Heart right ventricle (tissue), 16 donors: ENCODE results near the gene MATCAP1. TPM values are rescaled to one million over a fixed set of nuclear protein-coding genes. Genes with fewer than 3 reads are reported as not detected.

ENCODE experiments used
- ATAC-seq, 8 donors: fragments of 200-7000 bp; cut with Tn5 transposase; one replicate each; pipeline ENCODE4 v1.9.1; 2020; ENCODE audit warnings: mild to moderate bottlenecking in 8 of 8, moderate library complexity in 8 of 8, moderate number of reproducible peaks in 1 of 8
- DNase-seq, 2 donors: peaks; one replicate each; pipeline ENCODE4 v3.0.0-alpha.2; 2020
- H3K27ac ChIP-seq, 10 donors: fragments of 200-600 bp; sonication (generic) in 2 of 10; one replicate each; pipeline versions ENCODE4 v1.5.0 to v1.8.0; 2020 to 2022; ENCODE audit warnings: mild to moderate bottlenecking in 3 of 10
- H3K27me3 ChIP-seq, 7 donors: fragments of 200-600 bp; one replicate each; pipeline ENCODE4 v1.8.0; 2021 to 2022; ENCODE audit warnings: mild to moderate bottlenecking in 2 of 7
- H3K36me3 ChIP-seq, 9 donors: fragments of 200-600 bp; sonication (generic) in 1 of 9; one replicate each; pipeline versions ENCODE4 v1.5.0 to v1.8.0; 2020 to 2022; ENCODE audit warnings: mild to moderate bottlenecking in 2 of 9
- H3K4me1 ChIP-seq, 9 donors: fragments of 200-600 bp; sonication (generic) in 1 of 9; one replicate each; pipeline versions ENCODE4 v1.5.0 to v1.8.0; 2020 to 2022; ENCODE audit warnings: mild to moderate bottlenecking in 4 of 9
- H3K4me3 ChIP-seq, 10 donors: fragments of 200-600 bp; sonication (generic) in 2 of 10; one replicate each; pipeline versions ENCODE4 v1.5.0 to v1.8.0; 2020 to 2022; ENCODE audit warnings: mild to moderate bottlenecking in 7 of 10, moderate library complexity in 2 of 10
- H3K9me3 ChIP-seq, 11 donors: fragments of 200-600 bp in 10 of 11; sonication (generic) in 2 of 11; one replicate each; pipeline versions ENCODE4 v1.5.0 to v1.8.0; 2013 to 2022; ENCODE audit warnings: mild to moderate bottlenecking in 2 of 11, control low read depth in 1 of 11, moderate library complexity in 1 of 11
- WGBS, 2 donors: extraction: QIAGEN DNeasy Blood & Tissue Kit; methylation state at CpG; one replicate each; pipeline ENCODE4 v1.1.7; 2013; ENCODE audit warnings: inconsistent platforms in 1 of 2; 5-methylcytosine and 5-hydroxymethylcytosine counted together
- intact Hi-C, 10 donors: fragments of 100-400 bp; cut with DNase I; formaldehyde crosslinking; loops; one replicate each; pipeline versions ENCODE4 v1.11.1 to v1.14.2; 2022
- polyA plus RNA-seq, 2 donors: library from polyadenylated mRNA; stranded (reverse); fragments of 200-250 nt; gene quantifications; one replicate each; pipeline ENCODE4 v1.2.3, GENCODE V29; 2013
- total RNA-seq, 10 donors: library from RNA; stranded (reverse); fragmentation: NEBNext Ultra II Directional in 3 of 10; extraction: Animal tissue kit (Norgen Biotek cat#: 25700) in 3 of 10; gene quantifications; one replicate each; pipeline versions ENCODE4 v1.2.1 to v1.2.4, GENCODE V29; 2021 to 2023
- TF ChIP-seq, protein P1 (sequence below), 9 donors: fragments of 200-600 bp; sonication (generic) in 2 of 9; IDR thresholded peaks; one replicate each; pipeline versions ENCODE4 v1.5.0 to v1.8.0; 2021 to 2022; ENCODE audit warnings: antibody characterized with exemption in 9 of 9, mild to moderate bottlenecking in 5 of 9, moderate library complexity in 1 of 9
- donor health status: Arrhythmogenic right ventricular cardiomyopathy.
- donor health status: ischemic (EF 13 %, LVEDD 7.1; RV severe dilation, severe dysfunction).
- donor health status: healthy with polysubstance abuse.
- donor health status: DM: no; HTN: yes; CAD: no.
- donor health status: DM: no; HTN: no; CAD: no.
- donor health status: ischemic (EF 25% LVEDD 6.9; RV normal size, moderate dysfunction).
- donor health status: ischemic (EF 25% LVEDD 5.7; RV mildly dilated, moderate dysfunction).
- donor health status: healthy.
- donor health status: DM: yes; HTN: yes; CAD: no.
- donor health status: Ischemic cardiomyopathy.
- donor health status: ischemic (EF 35%, LVEDD 5.7; RV mildly dilated, moderate dysfunction).
- donor health status: nonischemic (EF 11% LVEDD 7.7; RV severe dilation, severe dysfunction).
- donor health status: DM: yes; HTN: yes; CAD: no.
- donor health status: PGD.
- donor health status: ischemic (EF 29% LVEDD 5.4; RV normal size, mild dysfunction).
- donor health status: nonischemic (EF 23%, LVEDD 6.1; RV moderate dilation, normal function).

The MATCAP1 gene
- total and polyA plus RNA-seq, 12 donors: 8.0 to 30.9 (median 13.1) TPM

DNA sequence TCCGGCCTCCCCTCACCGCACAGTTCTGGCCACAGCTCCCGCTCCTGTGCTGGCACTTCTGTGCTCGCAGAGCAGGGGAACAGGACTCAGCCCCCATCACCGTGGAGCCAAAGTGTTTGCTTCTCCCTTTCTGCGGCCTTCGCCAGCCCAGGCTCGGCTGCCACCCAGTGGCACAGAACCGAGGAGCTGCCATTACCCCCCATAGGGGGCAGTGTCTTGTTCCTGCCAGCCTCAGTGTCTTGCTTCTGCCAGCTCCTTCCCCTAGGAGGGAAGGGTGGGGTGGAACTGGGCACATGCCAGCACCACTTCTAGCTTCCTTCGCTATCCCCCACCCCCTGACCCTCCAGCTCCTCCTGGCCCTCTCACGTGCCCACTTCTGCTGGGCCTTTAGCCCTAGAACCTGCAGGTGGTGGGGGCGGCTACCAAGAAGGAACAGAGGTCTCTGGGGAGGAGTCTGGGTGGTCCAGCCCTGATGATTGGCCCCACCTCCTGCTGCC, 14.5 kb upstream of the MATCAP1 start:
- ATAC-seq (peak; percentile 24 to 60 (median 44)), DNase-seq (no peak)
- no peak overlapping the region for H3K4me3 ChIP-seq
- TF ChIP-seq, protein P1, sequence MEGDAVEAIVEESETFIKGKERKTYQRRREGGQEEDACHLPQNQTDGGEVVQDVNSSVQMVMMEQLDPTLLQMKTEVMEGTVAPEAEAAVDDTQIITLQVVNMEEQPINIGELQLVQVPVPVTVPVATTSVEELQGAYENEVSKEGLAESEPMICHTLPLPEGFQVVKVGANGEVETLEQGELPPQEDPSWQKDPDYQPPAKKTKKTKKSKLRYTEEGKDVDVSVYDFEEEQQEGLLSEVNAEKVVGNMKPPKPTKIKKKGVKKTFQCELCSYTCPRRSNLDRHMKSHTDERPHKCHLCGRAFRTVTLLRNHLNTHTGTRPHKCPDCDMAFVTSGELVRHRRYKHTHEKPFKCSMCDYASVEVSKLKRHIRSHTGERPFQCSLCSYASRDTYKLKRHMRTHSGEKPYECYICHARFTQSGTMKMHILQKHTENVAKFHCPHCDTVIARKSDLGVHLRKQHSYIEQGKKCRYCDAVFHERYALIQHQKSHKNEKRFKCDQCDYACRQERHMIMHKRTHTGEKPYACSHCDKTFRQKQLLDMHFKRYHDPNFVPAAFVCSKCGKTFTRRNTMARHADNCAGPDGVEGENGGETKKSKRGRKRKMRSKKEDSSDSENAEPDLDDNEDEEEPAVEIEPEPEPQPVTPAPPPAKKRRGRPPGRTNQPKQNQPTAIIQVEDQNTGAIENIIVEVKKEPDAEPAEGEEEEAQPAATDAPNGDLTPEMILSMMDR (IDR thresholded peaks at IDR 0.05): peak; percentile 17 to 75 (median 61)
- H3K4me1 ChIP-seq: peaks cover 4 to 45% (median 19%) of the 10 kb centered on the region in 9 donors
- no peaks in the 10 kb centered on the region for H3K27me3 ChIP-seq
- WGBS, 2 donors: 61% methylated on average over 12 of the region's 12 CpGs
- intact Hi-C loops: no loop called here
- H3K36me3 ChIP-seq: peaks cover 3 to 97% (median 49%) of the 10 kb centered on the region in 9 donors
- no peak overlapping the region for H3K27ac ChIP-seq
- no peaks in the 10 kb centered on the region for H3K9me3 ChIP-seq

DNA sequence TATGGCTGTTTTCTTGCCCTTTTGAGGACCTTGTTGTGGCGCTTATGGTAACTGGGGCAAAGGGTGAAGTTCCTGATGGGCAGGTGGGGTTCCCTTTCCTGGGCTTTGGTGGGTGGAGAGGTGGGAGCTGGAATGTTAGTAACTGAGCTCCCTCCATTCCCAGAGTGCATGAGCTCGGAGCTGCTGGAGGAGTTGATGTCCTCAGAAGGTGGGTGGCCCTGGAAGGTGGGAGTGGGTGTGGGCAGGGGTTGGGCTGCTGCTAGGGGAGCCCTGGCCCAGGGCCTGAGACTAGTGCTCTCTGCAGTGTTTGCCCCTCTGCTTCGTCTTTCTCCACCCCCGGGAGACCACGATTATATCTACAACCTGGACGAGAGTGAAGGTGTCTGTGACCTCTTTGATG, 13.9 kb upstream of the MATCAP1 start:
- DNase-seq (no peak), ATAC-seq (no peak)
- intact Hi-C loops: no loop called here
- H3K27me3 ChIP-seq: no peaks in the 10 kb centered on the region
- peaks cover 10 to 51% (median 25%) of the 10 kb centered on the region in 9 donors for H3K4me1 ChIP-seq
- H3K27ac ChIP-seq: no peak overlapping the region
- H3K4me3 ChIP-seq: no peak overlapping the region
- WGBS, 2 donors: 62 to 64% methylated on average over 6 of the region's 6 CpGs
- TF ChIP-seq, protein P1 (IDR thresholded peaks at IDR 0.05): no peak
- peaks cover 3 to 95% (median 49%) of the 10 kb centered on the region in 9 donors for H3K36me3 ChIP-seq
- no peaks in the 10 kb centered on the region for H3K9me3 ChIP-seq

DNA sequence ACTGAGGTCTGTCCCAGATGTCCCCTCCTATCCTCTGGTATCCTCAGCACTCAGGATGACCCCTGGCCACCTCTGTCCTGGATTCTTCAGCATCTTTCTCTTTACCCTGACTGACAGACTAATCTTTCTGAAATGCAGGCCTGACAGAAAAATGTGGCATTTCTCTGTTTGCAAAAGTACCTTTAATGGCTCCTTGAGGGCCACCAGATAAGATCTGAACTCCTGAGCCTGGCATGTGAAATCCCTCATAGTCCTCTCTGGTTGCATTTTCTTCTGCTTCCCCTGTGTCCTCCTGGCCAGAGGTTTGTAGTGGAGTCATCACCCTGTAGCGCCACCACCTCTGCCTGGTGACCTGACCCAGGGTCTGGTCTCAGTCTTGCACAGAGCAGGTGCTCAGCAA, 13.1 kb upstream of the MATCAP1 start:
- Histone ChIP-seq H3K4me1 (peaks cover 12 to 52% (median 27%) of the 10 kb centered on the region in 9 donors), H3K27ac (no peak overlapping the region), H3K36me3 (peaks cover 3 to 86% (median 45%) of the 10 kb centered on the region in 9 donors), H3K4me3 (no peak overlapping the region), H3K27me3 (no peaks in the 10 kb centered on the region), H3K9me3 (no peaks in the 10 kb centered on the region)
- ATAC-seq: no peak
- intact Hi-C loops: no loop called here
- TF ChIP-seq, protein P1 (IDR thresholded peaks at IDR 0.05): no peak
- 88 to 95% methylated on average over 1 of the region's 1 CpG for WGBS, 2 donors
- no peak for DNase-seq

DNA sequence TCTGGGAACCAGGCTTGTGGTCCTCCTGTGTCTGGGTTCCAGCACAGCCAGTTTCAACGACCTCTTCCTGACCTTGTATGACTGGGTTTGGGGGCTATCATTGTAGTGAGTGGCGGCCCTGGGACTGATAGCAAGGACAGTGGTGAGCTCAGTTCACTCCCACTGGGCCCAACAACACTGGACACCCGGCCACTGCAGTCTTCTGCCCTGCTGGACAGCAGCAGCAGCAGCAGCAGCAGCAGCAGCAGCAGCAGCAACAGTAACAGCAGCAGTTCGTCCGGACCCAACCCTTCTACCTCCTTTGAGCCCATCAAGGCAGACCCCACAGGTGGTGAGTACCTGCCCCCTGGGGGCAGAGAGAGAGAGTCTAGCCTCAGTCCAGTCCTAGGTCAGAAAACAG, 11.9 kb upstream of the MATCAP1 start:
- Histone ChIP-seq H3K36me3 (peaks cover 3 to 77% (median 44%) of the 10 kb centered on the region in 9 donors), H3K27ac (no peak overlapping the region), H3K4me3 (no peak overlapping the region), H3K9me3 (no peaks in the 10 kb centered on the region), H3K27me3 (no peaks in the 10 kb centered on the region), H3K4me1 (peaks cover 18 to 64% (median 39%) of the 10 kb centered on the region in 9 donors)
- DNase-seq (no peak), ATAC-seq (no peak)
- TF ChIP-seq, protein P1 (IDR thresholded peaks at IDR 0.05): no peak
- WGBS, 2 donors: 72 to 82% methylated on average over 5 of the region's 5 CpGs
- intact Hi-C loops: no loop called here
